PC-3 (cell line): ENCODE measurements around the gene CCSER1. TPM values are rescaled to one million over a fixed set of nuclear protein-coding genes. Genes with fewer than 3 reads are reported as not detected.

Source experiments
- ATAC-seq: fragments of 200-7000 bp; cut with Tn5 transposase; 2 replicates; pipeline ENCODE4 v1.9.1; 2020; ENCODE audit warnings: mild to moderate bottlenecking, moderate library complexity
- BruUV-seq: library from RNA; stranded (reverse); fragments of 400-500 nt; replicated peaks from 2 replicates; lab custom pipeline; 2021; lab: Mats Ljungman, UMichigan
- CTCF ChIA-PET: fragments of 300-600 bp; sonication (Branson Sonifier 250); formaldehyde crosslinking; loops from one replicate; lab custom pipeline; 2022; ENCODE audit warnings: antibody characterized with exemption; lab: Charles Lee
- POLR2A ChIA-PET: fragments of 300-600 bp; sonication (Branson Sonifier 250); formaldehyde crosslinking; loops from one replicate; lab custom pipeline; 2022; ENCODE audit warnings: antibody characterized with exemption; ENCODE audit not compliant: unreplicated experiment; lab: Charles Lee
- DNase-seq: peaks from one replicate; pipeline ENCODE4 v3.0.0-alpha.2; 2015
- H2AFZ ChIP-seq: fragments of 300-600 bp; sonication (generic); 2 replicates; pipeline ENCODE4 v1.6.0; 2016; ENCODE audit warnings: antibody characterized with exemption, low read length
- H3F3A ChIP-seq: fragments of 300-600 bp; sonication (generic); one replicate; pipeline ENCODE4 v1.6.0; 2017; ENCODE audit warnings: antibody characterized with exemption, low read length, control low read depth, mild to moderate bottlenecking; ENCODE audit not compliant: unreplicated experiment
- H3K27ac ChIP-seq: fragments of 300-600 bp; sonication (generic); 2 replicates; pipeline ENCODE4 v1.5.1; 2016; ENCODE audit warnings: mild to moderate bottlenecking, low read length
- H3K27me3 ChIP-seq: fragments of 300-600 bp; sonication (generic); 2 replicates; pipeline ENCODE4 v1.6.1; 2016; ENCODE audit warnings: low read length, mixed read lengths
- H3K36me3 ChIP-seq: fragments of 300-600 bp; sonication (generic); 2 replicates; pipeline ENCODE4 v1.6.1; 2016; ENCODE audit warnings: low read depth, mixed run types, low read length, mixed read lengths
- H3K4me1 ChIP-seq: fragments of 300-600 bp; sonication (generic); 2 replicates; pipeline ENCODE4 v1.5.1; 2016; ENCODE audit warnings: low read length; ENCODE audit not compliant: insufficient read depth
- H3K4me2 ChIP-seq: fragments of 300-600 bp; sonication (generic); 2 replicates; pipeline ENCODE4 v1.6.0; 2016; ENCODE audit warnings: low read length
- H3K4me3 ChIP-seq: fragments of 300-600 bp; sonication (generic); 2 replicates; pipeline ENCODE4 v1.5.1; 2016; ENCODE audit warnings: mild to moderate bottlenecking, low read length, mixed read lengths
- H3K79me2 ChIP-seq: fragments of 300-600 bp; sonication (generic); 2 replicates; pipeline ENCODE4 v1.6.1; 2017; ENCODE audit warnings: low read length, mixed read lengths
- H3K9ac ChIP-seq: fragments of 300-600 bp; sonication (generic); 2 replicates; pipeline ENCODE4 v1.6.0; 2016; ENCODE audit warnings: mild to moderate bottlenecking, low read length
- H3K9me2 ChIP-seq: fragments of 300-600 bp; sonication (generic); replicated peaks from 2 replicates; pipeline ENCODE4 v1.6.1; 2016; ENCODE audit warnings: mixed run types, low read length, mixed read lengths
- H3K9me3 ChIP-seq: fragments of 300-600 bp; sonication (generic); 2 replicates; pipeline ENCODE4 v1.6.1; 2016; ENCODE audit warnings: low read length, mixed read lengths
- H4K20me1 ChIP-seq: fragments of 300-600 bp; sonication (generic); 2 replicates; pipeline ENCODE4 v1.6.1; 2016; ENCODE audit warnings: low read length, mixed read lengths
- EZH2 ChIP-seq: fragments of 300-600 bp; sonication (generic); IDR thresholded peaks from one replicate; pipeline ENCODE4 v1.6.1; 2017; ENCODE audit warnings: antibody characterized with exemption, mild to moderate bottlenecking, low read length; ENCODE audit not compliant: unreplicated experiment
- EZH2phosphoT487 ChIP-seq: fragments of 300-600 bp; sonication (generic); IDR thresholded peaks from 2 replicates; pipeline ENCODE4 v1.6.1; 2018; ENCODE audit warnings: mild to moderate bottlenecking, antibody characterized with exemption, low read length, borderline replicate concordance
- intact Hi-C: fragments of 100-400 bp; cut with micrococcal nuclease; formaldehyde crosslinking; loops from 2 replicates; pipeline ENCODE4 v1.9.0; 2023
- total RNA-seq: library from RNA; depleted of rRNA; stranded (reverse); fragments of >200 nt; gene quantifications from 2 replicates; pipeline ENCODE4 v1.2.3, GENCODE V29; 2014
- TF ChIP-seq, protein P1 (sequence below): fragments of 300-600 bp; sonication (generic); conservative IDR thresholded peaks from 2 replicates; pipeline ENCODE4 v1.5.1; 2017; ENCODE audit warnings: antibody characterized with exemption, low read depth, mild to moderate bottlenecking, low read length

The CCSER1 gene
- total RNA-seq, 1 experiment from 2014 or later: 6.0 TPM

DNA sequence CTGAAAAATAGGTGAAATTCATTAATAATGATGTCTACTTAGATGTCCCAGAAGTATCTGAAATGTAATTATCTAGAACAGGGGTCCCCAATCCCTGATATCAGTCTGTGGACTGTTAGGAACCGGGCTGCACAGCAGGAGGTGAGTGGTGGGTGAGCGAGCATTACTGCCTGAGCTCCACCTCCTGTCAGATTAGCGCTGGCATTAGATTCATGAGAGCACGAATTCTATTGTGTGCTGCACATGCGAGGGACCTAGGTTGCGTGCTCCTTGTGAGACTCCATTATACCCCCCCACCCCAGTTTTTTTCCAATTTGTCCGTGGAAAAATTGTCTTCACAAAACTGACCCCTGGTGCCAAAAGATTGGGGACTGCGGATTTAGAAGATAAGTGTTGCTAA is 458.8 kb downstream of the CCSER1 start:
- no peak overlapping the region for H3K4me3 ChIP-seq
- ChIA-PET POLR2A (no interaction called here), CTCF (no interaction called here)
- BruUV-seq: no TSS peak
- H2AFZ ChIP-seq: no peak overlapping the region
- H3K9me2 ChIP-seq: no peaks in the 10 kb centered on the region
- no peaks in the 10 kb centered on the region for H4K20me1 ChIP-seq
- H3K27ac ChIP-seq: no peak overlapping the region
- H3K4me1 ChIP-seq: no peaks in the 10 kb centered on the region
- H3K27me3 ChIP-seq: no peaks in the 10 kb centered on the region
- H3K4me2 ChIP-seq: no peak overlapping the region
- no peaks in the 10 kb centered on the region for H3F3A ChIP-seq
- no peaks in the 10 kb centered on the region for H3K36me3 ChIP-seq
- ATAC-seq (no peak), DNase-seq (no peak)
- H3K9ac ChIP-seq: no peak overlapping the region
- TF ChIP-seq EZH2phosphoT487 (no peak), EZH2 (no peak)
- TF ChIP-seq, protein P1, sequence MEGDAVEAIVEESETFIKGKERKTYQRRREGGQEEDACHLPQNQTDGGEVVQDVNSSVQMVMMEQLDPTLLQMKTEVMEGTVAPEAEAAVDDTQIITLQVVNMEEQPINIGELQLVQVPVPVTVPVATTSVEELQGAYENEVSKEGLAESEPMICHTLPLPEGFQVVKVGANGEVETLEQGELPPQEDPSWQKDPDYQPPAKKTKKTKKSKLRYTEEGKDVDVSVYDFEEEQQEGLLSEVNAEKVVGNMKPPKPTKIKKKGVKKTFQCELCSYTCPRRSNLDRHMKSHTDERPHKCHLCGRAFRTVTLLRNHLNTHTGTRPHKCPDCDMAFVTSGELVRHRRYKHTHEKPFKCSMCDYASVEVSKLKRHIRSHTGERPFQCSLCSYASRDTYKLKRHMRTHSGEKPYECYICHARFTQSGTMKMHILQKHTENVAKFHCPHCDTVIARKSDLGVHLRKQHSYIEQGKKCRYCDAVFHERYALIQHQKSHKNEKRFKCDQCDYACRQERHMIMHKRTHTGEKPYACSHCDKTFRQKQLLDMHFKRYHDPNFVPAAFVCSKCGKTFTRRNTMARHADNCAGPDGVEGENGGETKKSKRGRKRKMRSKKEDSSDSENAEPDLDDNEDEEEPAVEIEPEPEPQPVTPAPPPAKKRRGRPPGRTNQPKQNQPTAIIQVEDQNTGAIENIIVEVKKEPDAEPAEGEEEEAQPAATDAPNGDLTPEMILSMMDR: no peak
- no peaks in the 10 kb centered on the region for H3K79me2 ChIP-seq
- no peaks in the 10 kb centered on the region for H3K9me3 ChIP-seq
- intact Hi-C loops: no loop called here

DNA sequence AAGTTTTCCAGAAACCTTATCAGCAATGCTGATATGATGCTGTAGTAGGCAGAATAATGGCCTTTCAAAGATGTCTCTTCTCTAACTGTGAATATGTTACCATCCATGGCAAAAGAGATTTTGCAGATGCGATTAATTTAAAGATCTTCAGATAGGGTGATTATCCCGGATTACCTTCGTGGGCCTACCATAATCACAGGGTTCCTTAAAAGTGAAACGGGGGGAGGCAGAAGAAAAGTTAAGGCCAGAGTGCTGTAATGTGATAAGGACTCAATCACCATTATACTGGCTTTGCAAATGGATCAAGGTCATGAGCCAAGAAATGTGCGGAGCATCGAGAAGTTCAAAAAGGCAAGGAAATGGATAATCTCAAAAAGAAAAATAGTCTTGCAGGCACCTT is 459.6 kb downstream of the CCSER1 start:
- H3K9me2 ChIP-seq: no peaks in the 10 kb centered on the region
- TF ChIP-seq EZH2phosphoT487 (no peak), EZH2 (no peak)
- TF ChIP-seq, protein P1: no peak
- DNase-seq (no peak), ATAC-seq (no peak)
- H3K36me3 ChIP-seq: no peaks in the 10 kb centered on the region
- no peaks in the 10 kb centered on the region for H3K79me2 ChIP-seq
- no peaks in the 10 kb centered on the region for H4K20me1 ChIP-seq
- ChIA-PET CTCF (no interaction called here), POLR2A (no interaction called here)
- no peak overlapping the region for H2AFZ ChIP-seq
- no peak overlapping the region for H3K4me2 ChIP-seq
- H3K27ac ChIP-seq: no peak overlapping the region
- no peaks in the 10 kb centered on the region for H3K9me3 ChIP-seq
- no TSS peak for BruUV-seq
- intact Hi-C loops: no loop called here
- no peaks in the 10 kb centered on the region for H3K4me1 ChIP-seq
- H3K9ac ChIP-seq: no peak overlapping the region
- H3K27me3 ChIP-seq: no peaks in the 10 kb centered on the region
- H3K4me3 ChIP-seq: no peak overlapping the region
- H3F3A ChIP-seq: no peaks in the 10 kb centered on the region

DNA sequence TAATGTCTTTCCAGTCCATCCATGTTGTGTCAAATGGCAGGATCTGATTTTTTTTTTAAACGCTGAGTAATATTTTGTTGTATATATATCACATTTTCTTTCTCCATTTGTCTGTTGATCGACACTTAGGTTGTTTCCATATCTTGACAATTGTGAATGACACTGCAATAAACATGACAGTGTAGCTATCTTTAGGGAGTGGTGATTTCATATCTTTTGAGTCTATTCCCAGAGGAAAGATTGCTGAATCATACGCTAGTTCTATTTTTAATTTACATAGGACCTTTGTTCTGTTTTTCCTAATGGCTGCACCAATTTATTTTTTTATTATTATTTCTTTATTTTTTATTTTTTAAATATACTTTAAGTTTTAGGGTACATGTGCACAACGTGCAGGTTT is 470.7 kb downstream of the CCSER1 start:
- Histone ChIP-seq H3K4me2 (no peak overlapping the region), H3K4me1 (no peaks in the 10 kb centered on the region), H3K4me3 (no peak overlapping the region), H2AFZ (no peak overlapping the region), H4K20me1 (no peaks in the 10 kb centered on the region), H3K9me3 (no peaks in the 10 kb centered on the region), H3K9ac (no peak overlapping the region), H3K27me3 (no peaks in the 10 kb centered on the region), H3K36me3 (no peaks in the 10 kb centered on the region), H3K27ac (no peak overlapping the region), H3K9me2 (no peaks in the 10 kb centered on the region), H3K79me2 (no peaks in the 10 kb centered on the region), H3F3A (no peaks in the 10 kb centered on the region)
- CTCF ChIA-PET: no interaction called here
- no TSS peak for BruUV-seq
- TF ChIP-seq EZH2phosphoT487 (no peak), EZH2 (no peak)
- TF ChIP-seq, protein P1: no peak
- intact Hi-C loops: no loop called here
- ATAC-seq (no peak), DNase-seq (no peak)
- POLR2A ChIA-PET: no interaction called here
